ENCODE data around the gene RRM2.
"Not testable (repeated sequence)": the region's sequence is repeated elsewhere in the genome, so short reads cannot be mapped to it uniquely, and the experiment has no call there.

RRM2 gene

GRCh38 chr2:10091182-10091888 lies 31.2 kb upstream of the RRM2 start:
- no peak for DNase-seq (ENCODE audit: low read depth)

DNA sequence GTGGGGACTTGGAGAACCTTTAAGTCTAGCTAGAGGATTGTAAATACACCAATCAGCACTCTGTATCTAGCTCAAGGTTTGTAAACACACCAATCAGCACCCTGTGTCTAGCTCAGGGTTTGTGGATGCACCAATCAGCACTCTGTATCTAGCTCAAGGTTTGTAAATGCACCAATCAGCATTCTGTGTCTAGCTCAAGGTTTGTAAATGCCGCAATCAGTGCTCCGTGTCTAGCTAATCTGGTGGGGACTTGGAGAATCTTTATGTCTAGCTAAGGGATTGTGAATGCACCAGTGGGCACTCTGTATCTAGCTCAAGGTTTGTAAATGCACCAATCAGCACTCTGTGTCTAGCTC lies 30.7 kb upstream of the RRM2 start:
- not testable (repeated sequence) for DNase-seq (ENCODE audit: low read depth)

GRCh38 chr2:10094271-10094814 lies 28.2 kb upstream of the RRM2 start:
- DNase-seq (ENCODE audit: low read depth), result no peak

GRCh38 chr2:10095175-10095574 lies 27.4 kb upstream of the RRM2 start:
- no peak for DNase-seq (ENCODE audit: low read depth)

GRCh38 chr2:10096641-10097040 lies 25.9 kb upstream of the RRM2 start:
- DNase-seq (ENCODE audit: low read depth), result no peak

- DNase-seq (ENCODE audit: low read depth), result no peak
Observed at GRCh38 chr2:10097352-10098148, 25.0 kb upstream of the RRM2 start.

DNA sequence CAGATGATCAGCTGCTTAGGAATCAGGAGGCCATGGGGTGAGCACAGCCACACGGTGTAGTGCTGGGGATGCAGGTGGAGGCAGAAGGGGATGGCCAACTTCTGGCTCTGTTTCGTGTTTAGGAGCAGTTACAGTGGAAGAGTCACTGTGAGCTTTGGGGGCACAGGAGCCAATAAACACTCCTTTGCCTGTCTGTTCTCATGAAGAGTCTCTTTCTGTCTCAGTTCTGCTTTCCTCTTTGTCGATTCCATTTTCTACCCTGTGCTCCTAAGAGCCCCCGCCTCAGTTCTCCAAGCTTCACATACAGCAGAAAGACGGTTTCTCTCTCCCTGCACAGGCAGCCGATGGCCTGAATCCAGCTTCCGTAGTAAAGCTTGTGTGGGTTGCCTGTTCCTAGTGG lies 21.0 kb upstream of the RRM2 start:
- DNase-seq (ENCODE audit: low read depth), result no peak

- DNase-seq (ENCODE audit: low read depth), result no peak
Observed at GRCh38 chr2:10103179-10103578, 19.4 kb upstream of the RRM2 start.

- not testable (repeated sequence) for DNase-seq (ENCODE audit: low read depth)
Observed at GRCh38 chr2:10104906-10105305, 17.6 kb upstream of the RRM2 start.

DNA sequence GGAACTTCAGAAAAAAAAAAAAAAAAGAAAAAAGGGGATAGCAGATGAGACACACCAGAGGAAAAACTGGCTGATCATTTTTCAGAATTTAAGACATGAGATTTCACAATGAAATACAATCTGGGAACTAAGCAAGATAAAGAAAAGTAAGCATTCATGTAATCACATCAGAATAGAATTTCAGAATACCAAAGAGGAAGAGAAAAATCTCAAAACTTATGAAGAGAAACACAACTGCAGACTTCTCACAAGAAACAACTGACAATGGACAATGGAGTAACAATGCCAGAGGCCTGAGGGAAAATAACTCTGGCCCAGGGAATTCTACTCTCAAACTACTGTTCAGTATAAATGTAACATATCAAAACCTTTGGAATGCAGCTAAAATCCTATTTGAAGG lies 13.2 kb upstream of the RRM2 start:
- DNase-seq (ENCODE audit: low read depth), result no peak

DNA sequence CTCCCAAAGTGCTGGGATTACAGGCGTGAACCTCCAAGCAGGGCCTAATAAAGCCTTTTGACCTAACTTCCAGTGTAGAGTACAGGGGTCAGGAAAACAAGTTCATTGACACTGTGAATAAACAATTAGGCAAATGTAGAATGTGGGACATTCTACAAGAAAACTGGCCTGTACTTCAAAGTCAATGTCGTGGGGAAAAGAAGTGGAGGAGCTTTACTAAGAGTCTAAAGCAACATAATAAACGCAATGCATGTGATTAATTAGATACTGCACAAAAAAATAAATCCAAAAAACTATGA lies 3.6 kb upstream of the RRM2 start:
- no peak for DNase-seq (ENCODE audit: low read depth)

DNA sequence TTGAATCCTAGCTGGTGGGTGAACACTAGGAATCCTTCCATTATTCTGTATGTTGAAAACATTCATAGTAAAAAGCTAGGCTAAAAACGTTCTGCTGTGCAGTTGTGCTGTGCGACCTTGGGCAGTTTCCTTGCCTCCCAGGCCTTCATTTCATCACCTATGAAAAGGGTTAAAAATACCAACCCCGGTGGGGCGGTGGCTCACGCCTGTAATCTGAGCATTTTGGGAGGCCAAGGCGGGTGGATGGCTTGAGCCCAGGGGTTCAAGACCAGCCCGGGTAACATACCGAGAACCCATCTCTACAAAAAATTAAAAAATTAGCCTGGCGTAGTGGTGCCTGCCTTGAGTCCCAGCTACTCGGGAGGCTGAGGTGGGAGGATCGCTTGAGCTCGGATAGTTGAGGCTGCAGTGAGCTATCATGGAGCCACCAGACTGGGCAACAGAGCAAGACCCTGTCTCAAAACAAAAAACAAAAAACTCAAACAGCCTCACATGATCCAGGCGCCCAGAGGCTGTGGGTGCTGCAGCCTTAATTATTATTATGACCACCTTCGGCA lies 2.9 kb upstream of the RRM2 start:
- no peak for DNase-seq (ENCODE audit: low read depth)

DNA sequence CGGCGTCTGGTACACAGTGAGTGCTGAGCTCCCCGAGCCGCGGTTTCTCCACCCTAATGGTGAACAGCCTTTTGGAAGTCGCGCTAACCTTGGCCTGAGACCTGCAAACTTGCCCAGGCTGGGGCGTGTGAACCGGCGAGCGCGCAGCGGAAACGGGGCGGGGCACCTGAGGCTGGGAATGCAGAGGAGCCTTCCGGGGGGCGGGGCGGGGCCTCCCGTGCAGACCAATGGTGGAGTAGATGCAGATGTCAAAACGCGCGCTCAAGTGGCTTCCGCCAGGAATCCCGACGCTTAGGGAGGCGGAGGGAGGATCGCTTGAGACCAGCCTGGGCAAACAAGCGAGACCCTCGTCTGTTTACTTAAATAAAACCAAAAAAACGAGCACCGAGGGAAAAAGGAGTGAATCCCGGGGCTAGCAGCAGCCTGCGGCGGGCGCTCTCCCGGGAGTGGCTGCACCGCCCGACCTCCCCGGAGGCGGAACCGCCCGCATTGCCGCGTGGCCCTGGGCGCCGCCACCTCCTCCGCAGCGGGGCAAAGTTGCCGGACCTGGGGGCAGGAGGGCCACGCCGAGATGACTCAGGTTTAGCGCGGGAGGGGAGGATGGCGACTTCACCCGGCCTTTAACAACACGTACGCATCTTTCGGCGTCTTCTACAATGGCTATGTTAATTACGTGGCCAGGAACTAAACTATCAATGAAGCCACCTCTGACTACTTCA lies 2.2 kb upstream of the RRM2 start:
- DNase-seq (ENCODE audit: low read depth), result peak; percentile 95

DNA sequence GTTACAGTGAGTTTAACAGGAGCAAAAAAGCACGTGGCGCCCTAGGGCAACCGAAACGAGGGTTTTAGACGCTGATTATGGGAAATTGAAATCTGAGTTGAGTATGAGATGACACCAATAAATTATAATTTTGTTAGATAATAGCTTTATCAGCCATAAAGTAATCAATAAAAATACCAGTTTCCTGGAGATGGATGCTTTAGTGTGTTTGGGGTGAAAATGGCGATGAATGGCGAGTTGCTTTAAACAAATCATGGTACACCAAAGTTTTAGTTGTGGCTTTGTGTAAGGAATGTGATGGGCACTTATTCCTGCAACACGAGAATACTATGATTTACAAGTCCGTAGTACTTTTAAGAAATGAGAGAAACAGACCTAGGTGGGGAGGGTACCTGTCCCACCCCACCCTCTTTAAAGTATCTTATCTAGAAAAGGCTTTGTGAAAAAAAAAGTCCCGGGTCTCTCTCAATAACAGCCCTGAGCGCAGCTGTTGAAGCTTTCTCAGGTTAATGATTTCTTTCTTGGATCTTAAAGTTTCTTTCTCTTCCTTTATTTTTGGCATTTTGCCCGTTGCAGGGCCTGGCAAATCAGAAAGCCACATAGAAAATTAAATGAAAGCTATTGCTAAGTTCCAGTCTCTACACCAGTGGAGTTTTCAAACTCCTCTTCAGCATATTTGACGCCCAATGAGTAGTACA lies 1.5 kb upstream of the RRM2 start:
- no peak for DNase-seq (ENCODE audit: low read depth)

GRCh38 chr2:10123281-10123680 lies 742 bp downstream of the RRM2 start:
- DNase-seq (ENCODE audit: low read depth), result no peak

GRCh38 chr2:10124538-10125045 lies 2.1 kb downstream of the RRM2 start:
- no peak for DNase-seq (ENCODE audit: low read depth)

DNA sequence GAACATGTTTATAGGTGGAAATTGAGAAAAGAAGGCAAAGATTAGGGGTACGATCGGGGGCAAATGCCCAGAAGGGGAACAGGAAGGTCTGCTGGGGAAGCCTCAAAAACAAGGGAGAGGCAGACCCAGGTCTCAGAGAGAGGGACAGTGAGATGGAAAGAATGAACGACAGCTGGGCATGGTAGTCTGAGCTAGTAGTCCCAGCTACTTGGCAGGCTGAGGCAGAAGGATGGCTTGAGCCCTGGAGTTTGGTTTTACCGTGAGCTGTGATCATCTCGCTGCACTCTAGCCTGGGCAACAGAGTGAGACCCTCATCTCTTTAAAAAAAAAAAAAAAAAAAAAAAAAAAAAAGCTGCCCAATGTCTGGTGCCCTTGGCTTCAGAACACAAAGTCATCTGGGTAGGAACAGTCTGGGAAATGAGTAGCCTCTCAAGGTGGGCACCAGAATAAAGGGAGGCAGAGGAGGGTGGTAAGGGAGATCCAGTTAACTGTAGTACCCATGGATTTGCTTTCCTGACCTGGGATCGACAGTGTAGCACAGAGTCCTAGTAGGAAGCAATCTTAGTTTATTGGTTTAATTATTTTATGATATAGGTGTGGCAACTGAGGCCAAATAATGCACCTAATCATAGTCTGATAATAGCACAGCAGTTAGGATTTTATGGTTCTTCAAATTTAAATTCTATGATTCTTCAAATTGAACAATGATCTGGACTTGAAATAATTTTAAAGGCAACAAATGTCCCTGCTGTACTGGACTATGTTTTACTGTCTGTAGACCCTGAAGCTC lies 3.5 kb downstream of the RRM2 start:
- DNase-seq (ENCODE audit: low read depth), result no peak

DNA sequence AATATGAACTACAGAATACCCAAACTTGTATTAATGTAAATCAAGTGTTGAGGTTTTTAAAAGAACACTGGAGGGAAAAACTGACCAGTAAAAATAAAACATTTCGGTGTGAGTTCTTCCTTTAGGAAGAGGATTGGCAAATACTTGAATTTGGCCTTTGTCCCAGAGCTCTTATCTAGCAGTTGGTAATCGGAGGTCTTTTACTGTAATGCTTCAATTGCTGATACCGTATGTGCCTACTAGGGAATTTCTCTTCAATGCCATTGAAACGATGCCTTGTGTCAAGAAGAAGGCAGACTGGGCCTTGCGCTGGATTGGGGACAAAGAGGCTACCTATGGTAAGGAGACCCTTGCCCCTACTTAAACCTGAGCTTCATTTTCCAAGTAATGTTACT lies 4.1 kb downstream of the RRM2 start:
- no peak for DNase-seq (ENCODE audit: low read depth)

GRCh38 chr2:10128420-10128819 lies 5.9 kb downstream of the RRM2 start:
- DNase-seq (ENCODE audit: low read depth), result no peak

DNA sequence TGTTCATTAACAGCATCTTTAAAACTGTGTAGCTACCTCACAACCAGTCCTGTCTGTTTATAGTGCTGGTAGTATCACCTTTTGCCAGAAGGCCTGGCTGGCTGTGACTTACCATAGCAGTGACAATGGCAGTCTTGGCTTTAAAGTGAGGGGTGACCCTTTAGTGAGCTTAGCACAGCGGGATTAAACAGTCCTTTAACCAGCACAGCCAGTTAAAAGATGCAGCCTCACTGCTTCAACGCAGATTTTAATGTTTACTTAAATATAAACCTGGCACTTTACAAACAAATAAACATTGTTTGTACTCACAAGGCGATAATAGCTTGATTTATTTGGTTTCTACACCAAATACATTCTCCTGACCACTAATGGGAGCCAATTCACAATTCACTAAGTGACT lies 7.0 kb downstream of the RRM2 start:
- no peak for DNase-seq (ENCODE audit: low read depth)

GRCh38 chr2:10132043-10132575 lies 9.6 kb downstream of the RRM2 start:
- no peak for DNase-seq (ENCODE audit: low read depth)
